Measurements from ENCODE around the gene SGCD.

The SGCD gene

DNA sequence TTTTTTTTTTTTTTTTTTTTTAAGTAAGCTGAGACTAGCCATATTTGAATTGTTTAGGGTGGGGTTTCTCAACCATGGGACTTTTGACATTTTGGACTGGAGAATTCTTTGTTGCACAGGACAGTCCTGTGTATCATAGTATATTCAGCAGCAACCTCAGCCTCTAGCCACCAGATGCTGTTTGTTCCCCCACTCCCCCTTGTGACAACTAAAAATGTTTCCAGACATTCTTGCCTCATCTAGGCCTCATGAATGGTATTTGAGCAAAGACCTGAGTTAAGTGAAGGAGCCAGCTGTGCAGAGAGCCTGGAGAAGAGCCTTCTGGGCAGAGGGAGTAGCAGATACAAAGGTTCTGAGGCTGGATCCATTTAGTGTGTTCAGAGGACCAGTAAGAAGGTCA, 155.9 kb downstream of the SGCD start:
- Histone ChIP-seq H3K27ac (ENCODE audit: low read length) (no peak overlapping the region), H3K4me1 (ENCODE audit: control insufficient read depth, low read depth, low read length) (no peaks in the 10 kb centered on the region), H3K4me3 (ENCODE audit: low read length) (no peak overlapping the region), H3K9me3 (ENCODE audit: control insufficient read depth, low read depth, low read length) (no peaks in the 10 kb centered on the region), H3K9ac (ENCODE audit: low read length) (no peak overlapping the region), H3K36me3 (ENCODE audit: control insufficient read depth, low read depth, low read length) (no peaks in the 10 kb centered on the region), H3K27me3 (ENCODE audit: control insufficient read depth, insufficient read depth, low read length) (no peaks in the 10 kb centered on the region)

DNA sequence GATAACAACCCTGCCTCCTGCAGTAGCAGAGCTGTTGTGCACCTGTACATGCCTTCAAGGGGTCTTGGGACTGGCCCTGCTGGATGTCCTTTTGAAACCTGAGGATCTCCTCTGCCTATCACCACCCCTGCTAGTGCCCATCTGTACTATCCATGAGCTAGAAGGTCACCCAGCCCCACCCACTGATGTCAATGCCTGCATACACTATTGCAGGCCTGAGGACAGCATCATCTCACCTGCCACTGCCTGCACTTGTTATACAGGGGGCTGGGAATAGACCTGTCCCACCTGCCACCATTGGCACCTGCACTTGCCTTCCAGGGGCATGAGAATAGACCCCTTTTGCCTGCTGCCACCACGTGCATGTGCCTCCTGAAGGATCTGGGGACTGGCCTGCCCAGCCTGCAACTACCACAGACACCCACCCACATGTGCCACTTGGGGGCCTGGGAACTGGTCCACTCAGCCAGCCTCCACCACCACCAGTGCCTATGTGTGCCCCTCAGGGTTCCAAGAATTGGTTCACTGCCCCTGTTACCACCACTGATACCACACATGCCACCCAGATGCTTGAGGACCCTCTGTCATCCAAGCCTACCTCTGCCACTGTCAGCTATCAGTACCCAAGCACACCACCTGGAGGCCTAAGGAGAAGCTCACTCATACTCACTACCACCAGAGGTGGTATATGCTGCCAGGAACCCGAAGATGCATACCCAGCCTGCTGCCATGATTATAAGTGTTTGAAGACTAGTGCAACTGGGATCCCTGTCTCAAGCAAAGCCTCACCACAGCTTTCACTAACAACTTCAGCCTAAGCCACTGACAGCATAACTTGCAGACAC, 159.7 kb downstream of the SGCD start:
- Histone ChIP-seq H3K9ac (ENCODE audit: low read length) (no peak overlapping the region), H3K27ac (ENCODE audit: low read length) (no peak overlapping the region), H3K27me3 (ENCODE audit: control insufficient read depth, insufficient read depth, low read length) (no peaks in the 10 kb centered on the region), H3K4me1 (ENCODE audit: control insufficient read depth, low read depth, low read length) (no peaks in the 10 kb centered on the region), H3K4me3 (ENCODE audit: low read length) (no peak overlapping the region), H3K36me3 (ENCODE audit: control insufficient read depth, low read depth, low read length) (no peaks in the 10 kb centered on the region), H3K9me3 (ENCODE audit: control insufficient read depth, low read depth, low read length) (no peaks in the 10 kb centered on the region)

GRCh38 chr5:156491766-156492165, 164.8 kb downstream of the SGCD start:
- H3K4me3 ChIP-seq (ENCODE audit: low read length): no peak overlapping the region
- no peak overlapping the region for H3K9ac ChIP-seq (ENCODE audit: low read length)
- no peaks in the 10 kb centered on the region for H3K4me1 ChIP-seq (ENCODE audit: control insufficient read depth, low read depth, low read length)
- no peaks in the 10 kb centered on the region for H3K27me3 ChIP-seq (ENCODE audit: control insufficient read depth, insufficient read depth, low read length)
- no peaks in the 10 kb centered on the region for H3K9me3 ChIP-seq (ENCODE audit: control insufficient read depth, low read depth, low read length)
- H3K36me3 ChIP-seq (ENCODE audit: control insufficient read depth, low read depth, low read length): no peaks in the 10 kb centered on the region
- no peak overlapping the region for H3K27ac ChIP-seq (ENCODE audit: low read length)

GRCh38 chr5:156496291-156496690, 169.3 kb downstream of the SGCD start:
- Histone ChIP-seq H3K4me3 (ENCODE audit: low read length) (no peak overlapping the region), H3K4me1 (ENCODE audit: control insufficient read depth, low read depth, low read length) (no peaks in the 10 kb centered on the region), H3K9me3 (ENCODE audit: control insufficient read depth, low read depth, low read length) (no peaks in the 10 kb centered on the region), H3K27ac (ENCODE audit: low read length) (no peak overlapping the region), H3K27me3 (ENCODE audit: control insufficient read depth, insufficient read depth, low read length) (no peaks in the 10 kb centered on the region), H3K36me3 (ENCODE audit: control insufficient read depth, low read depth, low read length) (no peaks in the 10 kb centered on the region), H3K9ac (ENCODE audit: low read length) (no peak overlapping the region)

- Histone ChIP-seq H3K36me3 (ENCODE audit: control insufficient read depth, low read depth, low read length) (no peaks in the 10 kb centered on the region), H3K27ac (ENCODE audit: low read length) (no peak overlapping the region), H3K4me1 (ENCODE audit: control insufficient read depth, low read depth, low read length) (no peaks in the 10 kb centered on the region), H3K9me3 (ENCODE audit: control insufficient read depth, low read depth, low read length) (no peaks in the 10 kb centered on the region), H3K4me3 (ENCODE audit: low read length) (no peak overlapping the region), H3K9ac (ENCODE audit: low read length) (no peak overlapping the region), H3K27me3 (ENCODE audit: control insufficient read depth, insufficient read depth, low read length) (no peaks in the 10 kb centered on the region)
Observed at GRCh38 chr5:156497804-156498208, 170.8 kb downstream of the SGCD start.

DNA sequence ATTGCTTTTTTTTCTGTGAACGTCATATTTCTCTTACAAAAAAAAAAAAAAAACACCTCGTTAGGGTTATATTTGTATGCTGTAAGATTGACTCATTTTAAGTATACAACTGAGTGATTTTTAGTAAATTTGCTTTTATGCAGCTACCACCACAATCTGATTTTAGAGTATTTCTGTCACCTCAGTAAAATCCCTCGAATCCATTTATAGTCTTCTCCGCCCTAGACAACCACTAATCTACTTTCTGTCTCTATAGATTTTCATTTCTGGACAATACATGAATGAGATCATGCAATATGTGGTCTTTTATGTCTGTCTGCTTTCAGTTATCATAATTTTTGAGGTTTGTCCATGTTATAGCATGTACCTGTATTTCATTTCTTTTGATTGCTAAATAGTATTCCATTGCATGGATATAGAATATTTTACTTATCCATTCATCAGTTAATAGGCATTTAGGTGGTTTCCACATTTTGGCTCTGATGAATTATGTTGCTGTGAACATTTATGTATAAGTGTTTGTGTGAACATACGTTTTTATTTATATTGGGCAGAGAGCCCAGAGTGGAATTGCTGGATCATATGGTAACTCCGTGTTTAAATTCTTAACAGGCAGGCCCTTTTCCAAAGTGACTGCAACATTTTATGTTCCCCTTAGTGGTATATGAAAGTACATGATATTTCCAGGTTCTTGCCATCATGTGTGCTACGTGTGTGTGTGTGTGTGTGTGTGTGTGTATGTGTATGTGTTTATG, 171.4 kb downstream of the SGCD start:
- H3K9me3 ChIP-seq (ENCODE audit: control insufficient read depth, low read depth, low read length): no peaks in the 10 kb centered on the region
- no peaks in the 10 kb centered on the region for H3K36me3 ChIP-seq (ENCODE audit: control insufficient read depth, low read depth, low read length)
- no peak overlapping the region for H3K27ac ChIP-seq (ENCODE audit: low read length)
- no peak overlapping the region for H3K4me3 ChIP-seq (ENCODE audit: low read length)
- no peaks in the 10 kb centered on the region for H3K4me1 ChIP-seq (ENCODE audit: control insufficient read depth, low read depth, low read length)
- no peak overlapping the region for H3K9ac ChIP-seq (ENCODE audit: low read length)
- no peaks in the 10 kb centered on the region for H3K27me3 ChIP-seq (ENCODE audit: control insufficient read depth, insufficient read depth, low read length)

GRCh38 chr5:156500755-156501154, 173.8 kb downstream of the SGCD start:
- no peak overlapping the region for H3K9ac ChIP-seq (ENCODE audit: low read length)
- H3K4me3 ChIP-seq (ENCODE audit: low read length): no peak overlapping the region
- no peaks in the 10 kb centered on the region for H3K9me3 ChIP-seq (ENCODE audit: control insufficient read depth, low read depth, low read length)
- H3K36me3 ChIP-seq (ENCODE audit: control insufficient read depth, low read depth, low read length): no peaks in the 10 kb centered on the region
- no peak overlapping the region for H3K27ac ChIP-seq (ENCODE audit: low read length)
- H3K27me3 ChIP-seq (ENCODE audit: control insufficient read depth, insufficient read depth, low read length): no peaks in the 10 kb centered on the region
- H3K4me1 ChIP-seq (ENCODE audit: control insufficient read depth, low read depth, low read length): no peaks in the 10 kb centered on the region

DNA sequence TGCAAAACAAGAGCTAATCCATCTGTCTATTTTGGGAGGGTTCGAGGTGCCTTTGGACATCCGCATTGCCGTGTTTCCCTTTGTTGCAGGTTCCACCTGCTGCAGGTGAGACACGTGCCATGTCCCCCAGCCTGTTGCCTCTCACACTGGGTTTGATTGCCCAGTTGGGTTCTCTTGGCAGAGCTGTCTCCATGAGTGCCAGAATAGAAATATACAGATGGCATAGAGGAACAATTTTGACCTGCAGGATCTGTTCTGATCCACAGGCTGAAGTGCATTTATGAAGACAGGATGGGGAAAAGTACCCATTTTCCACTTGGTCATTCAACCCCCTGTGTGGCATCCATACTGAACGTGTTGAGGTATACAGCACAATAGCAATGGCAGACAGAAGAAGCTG, 178.1 kb downstream of the SGCD start:
- H3K27ac ChIP-seq (ENCODE audit: low read length): no peak overlapping the region
- no peaks in the 10 kb centered on the region for H3K27me3 ChIP-seq (ENCODE audit: control insufficient read depth, insufficient read depth, low read length)
- no peak overlapping the region for H3K9ac ChIP-seq (ENCODE audit: low read length)
- no peaks in the 10 kb centered on the region for H3K36me3 ChIP-seq (ENCODE audit: control insufficient read depth, low read depth, low read length)
- H3K4me1 ChIP-seq (ENCODE audit: control insufficient read depth, low read depth, low read length): no peaks in the 10 kb centered on the region
- no peaks in the 10 kb centered on the region for H3K9me3 ChIP-seq (ENCODE audit: control insufficient read depth, low read depth, low read length)
- no peak overlapping the region for H3K4me3 ChIP-seq (ENCODE audit: low read length)

DNA sequence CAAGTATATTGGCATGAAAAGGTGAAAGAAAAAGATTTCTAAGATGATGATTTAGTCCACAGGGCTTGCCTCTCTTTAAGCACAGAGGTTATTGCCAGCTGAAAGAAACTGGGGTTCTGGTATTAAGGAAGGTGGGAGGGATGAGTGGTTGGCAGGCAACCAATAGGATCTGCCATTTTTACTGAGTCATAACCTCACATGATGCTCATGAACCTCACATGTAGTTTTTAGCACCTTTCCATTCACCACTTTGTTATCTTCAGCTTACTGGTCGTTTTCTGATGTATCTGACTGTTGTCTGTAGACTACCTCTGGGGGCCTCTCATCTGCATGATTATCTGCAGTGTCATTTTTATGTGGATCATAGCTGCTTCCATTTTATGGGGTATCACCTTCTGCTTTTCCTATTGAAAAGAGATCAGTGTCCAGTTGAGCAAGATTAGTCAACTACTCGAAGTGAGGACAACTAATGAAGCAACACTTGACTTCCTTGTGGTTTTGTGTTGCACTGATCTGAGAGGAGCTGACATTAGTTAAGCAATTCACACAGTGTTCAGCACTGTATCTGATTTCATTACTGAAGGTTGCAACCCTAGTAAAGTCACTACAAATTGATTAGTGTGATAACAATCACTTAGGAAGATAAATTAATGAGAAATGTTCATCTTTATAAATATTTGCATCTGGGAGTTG, 186.3 kb downstream of the SGCD start:
- H3K36me3 ChIP-seq (ENCODE audit: control insufficient read depth, low read depth, low read length): no peaks in the 10 kb centered on the region
- no peak overlapping the region for H3K27ac ChIP-seq (ENCODE audit: low read length)
- no peak overlapping the region for H3K4me3 ChIP-seq (ENCODE audit: low read length)
- no peaks in the 10 kb centered on the region for H3K27me3 ChIP-seq (ENCODE audit: control insufficient read depth, insufficient read depth, low read length)
- H3K9me3 ChIP-seq (ENCODE audit: control insufficient read depth, low read depth, low read length): no peaks in the 10 kb centered on the region
- H3K4me1 ChIP-seq (ENCODE audit: control insufficient read depth, low read depth, low read length): no peaks in the 10 kb centered on the region
- no peak overlapping the region for H3K9ac ChIP-seq (ENCODE audit: low read length)

- Histone ChIP-seq H3K9ac (ENCODE audit: low read length) (no peak overlapping the region), H3K9me3 (ENCODE audit: control insufficient read depth, low read depth, low read length) (no peaks in the 10 kb centered on the region), H3K4me3 (ENCODE audit: low read length) (no peak overlapping the region), H3K27me3 (ENCODE audit: control insufficient read depth, insufficient read depth, low read length) (no peaks in the 10 kb centered on the region), H3K27ac (ENCODE audit: low read length) (no peak overlapping the region), H3K36me3 (ENCODE audit: control insufficient read depth, low read depth, low read length) (no peaks in the 10 kb centered on the region), H3K4me1 (ENCODE audit: control insufficient read depth, low read depth, low read length) (no peaks in the 10 kb centered on the region)
Observed at GRCh38 chr5:156515121-156515520, 188.2 kb downstream of the SGCD start.

- Histone ChIP-seq H3K27ac (ENCODE audit: low read length) (no peak overlapping the region), H3K27me3 (ENCODE audit: control insufficient read depth, insufficient read depth, low read length) (no peaks in the 10 kb centered on the region), H3K4me3 (ENCODE audit: low read length) (no peak overlapping the region), H3K9ac (ENCODE audit: low read length) (no peak overlapping the region), H3K36me3 (ENCODE audit: control insufficient read depth, low read depth, low read length) (no peaks in the 10 kb centered on the region), H3K4me1 (ENCODE audit: control insufficient read depth, low read depth, low read length) (no peaks in the 10 kb centered on the region), H3K9me3 (ENCODE audit: control insufficient read depth, low read depth, low read length) (no peaks in the 10 kb centered on the region)
Observed at GRCh38 chr5:156515803-156516360, 188.9 kb downstream of the SGCD start.
